IPS-11a (cell line): Measurements from ENCODE around the gene PRSS38.

Experiments
- H3K4me3 ChIP-seq: one replicate; pipeline ENCODE4 v1.5.1; 2013; ENCODE audit warnings: low read depth, low read length, control low read depth

PRSS38 gene

DNA sequence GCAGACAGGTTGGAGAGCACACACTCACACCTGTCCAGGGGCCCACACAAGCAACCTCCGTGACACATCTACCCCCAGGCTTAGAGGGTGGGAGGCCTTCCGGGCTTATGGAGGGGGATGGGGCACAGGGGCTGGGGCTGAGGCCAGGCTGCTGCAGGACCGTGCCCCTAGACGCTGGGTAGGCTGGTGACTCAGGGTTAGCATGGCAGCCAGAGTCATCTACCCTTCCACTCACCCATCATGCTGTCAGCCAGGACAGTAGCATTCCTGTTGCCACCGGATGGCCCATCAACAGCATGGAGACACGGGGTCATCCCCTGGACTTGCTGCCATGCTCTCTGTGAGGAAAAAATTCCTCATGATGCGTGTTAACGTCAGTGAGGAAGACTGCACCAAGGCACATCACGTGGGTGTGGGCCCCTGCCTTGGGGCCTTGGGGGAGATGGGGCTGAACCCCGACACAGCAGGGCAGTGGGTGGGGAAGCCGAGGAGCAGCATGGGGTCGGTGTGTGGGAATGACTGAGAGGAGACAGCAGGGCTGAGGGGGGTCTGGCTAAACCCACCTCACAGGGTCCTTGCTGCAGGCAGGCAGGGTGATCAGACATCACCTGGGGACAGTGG is 79.5 kb downstream of the PRSS38 start:
- H3K4me3 ChIP-seq: no peak overlapping the region
